Right renal cortex interstitium (tissue), 3 donors: ENCODE results near the gene OR6B2. TPM values are rescaled to one million over a fixed set of nuclear protein-coding genes. Genes with fewer than 3 reads are reported as not detected.
"Not testable (repeated sequence)": the region's sequence is repeated elsewhere in the genome, so short reads cannot be mapped to it uniquely, and the experiment has no call there.

Experiments used
- DNase-seq, 3 donors: peaks; one replicate each; pipeline ENCODE4 v3.0.0-alpha.2; 2013; ENCODE audit warnings: low read depth in 3 of 3, low spot score in 2 of 3
- polyA plus RNA-seq, 3 donors: library from polyadenylated mRNA; unstranded; fragments of 120-200 nt; gene quantifications; one replicate each; pipeline ENCODE4 v1.2.1, GENCODE V29; 2013; ENCODE audit not compliant: insufficient read length in 3 of 3

The OR6B2 gene
- polyA plus RNA-seq, result not detected

DNA sequence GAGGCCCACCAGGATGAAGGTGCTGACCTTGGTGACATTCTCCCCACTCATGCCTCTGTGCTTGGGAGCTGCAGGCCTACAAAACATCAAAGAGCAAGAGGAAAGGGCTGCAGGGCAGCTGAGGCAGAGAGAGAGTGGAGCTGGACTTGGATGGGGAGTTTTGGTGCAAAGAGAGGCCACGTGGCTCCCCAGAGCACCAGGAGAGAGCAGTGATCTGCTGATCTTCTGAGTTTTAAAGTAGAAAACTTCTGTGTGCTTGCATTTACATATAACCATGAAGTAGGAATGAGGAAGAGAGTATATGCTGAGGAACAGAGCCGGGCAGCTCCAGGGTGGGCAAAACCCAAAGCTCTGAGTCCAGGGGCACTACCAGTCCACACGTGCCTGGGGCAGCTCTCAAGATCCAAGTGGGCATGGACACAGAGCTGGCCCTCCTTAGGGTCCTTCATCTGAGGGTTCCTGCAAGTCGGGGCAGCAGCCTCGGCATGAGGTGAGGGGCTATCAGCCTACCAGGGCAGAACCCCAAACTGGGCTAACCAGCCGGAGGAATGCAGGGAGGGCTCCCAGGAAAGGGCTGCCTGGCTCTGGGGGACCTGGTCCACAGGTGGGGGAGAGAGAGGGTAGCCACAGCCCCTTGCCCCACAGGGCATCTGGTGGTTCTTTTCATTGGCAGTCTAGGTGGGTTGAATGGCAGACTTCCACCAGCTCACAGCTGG, at the start of gene OR6B2:
Gene OR6B2 (minus strand): TSS at position 51 of the 716 bp plus-strand sequence. CDS start 0 bp downstream, at position 51.
- DNase-seq, result no peak

DNA sequence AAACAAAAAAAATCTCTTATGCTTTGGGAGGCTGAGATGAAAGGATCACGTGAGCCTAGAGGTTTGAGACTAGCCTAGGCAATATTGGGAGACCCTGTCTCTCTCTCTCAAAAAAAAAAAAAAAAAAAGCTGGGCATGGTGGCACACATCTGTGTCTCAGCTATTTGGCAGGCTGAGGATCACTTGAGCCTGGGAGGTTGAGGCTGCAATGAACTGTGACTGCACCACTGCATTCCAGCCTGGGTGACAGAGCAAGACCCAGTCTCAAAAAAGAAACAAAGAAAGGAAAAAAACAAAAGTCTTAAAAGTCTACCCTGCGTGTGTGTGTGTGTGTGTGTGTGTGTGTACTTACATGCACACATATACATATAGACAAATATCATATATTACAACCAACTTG, 48.4 kb upstream of the OR6B2 start:
- DNase-seq, result no peak

DNA sequence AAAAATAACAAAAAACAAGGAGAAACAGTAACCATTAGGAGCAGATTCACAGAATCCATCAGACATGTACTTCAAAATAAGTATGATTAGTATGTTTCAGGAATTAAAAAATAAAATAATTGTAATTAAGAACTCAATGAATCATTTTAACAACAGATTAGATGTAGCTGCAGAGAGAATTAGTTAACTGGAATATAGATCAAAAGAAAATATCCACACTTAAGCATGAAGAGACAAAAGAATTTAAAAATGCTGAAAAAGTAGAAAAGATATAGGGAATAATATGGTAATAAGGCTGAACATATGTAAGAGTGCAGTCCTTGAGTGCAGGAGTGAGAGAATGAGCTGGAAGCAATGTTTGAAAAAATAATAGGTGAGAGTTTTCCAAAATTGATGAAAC, 47.2 kb upstream of the OR6B2 start:
- no peak for DNase-seq

DNA sequence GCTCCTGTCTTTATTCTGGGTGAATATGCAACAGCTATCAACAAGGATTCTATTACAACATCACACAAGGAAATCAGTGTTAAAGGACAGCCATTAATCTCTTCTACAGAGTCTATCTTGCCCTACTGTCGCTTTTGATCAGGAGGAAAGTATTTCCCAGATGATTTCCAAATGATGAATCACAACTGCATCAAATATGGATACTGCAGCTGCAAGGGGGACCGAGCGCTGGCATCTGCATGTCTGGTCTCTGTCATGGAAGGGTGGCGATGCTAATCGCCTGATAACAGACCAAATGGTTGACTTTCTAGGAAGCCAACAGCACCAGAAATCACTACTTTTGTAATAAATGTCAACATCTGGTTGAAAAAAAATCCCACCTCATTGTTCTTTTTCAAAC, 44.3 kb upstream of the OR6B2 start:
- no peak for DNase-seq

DNA sequence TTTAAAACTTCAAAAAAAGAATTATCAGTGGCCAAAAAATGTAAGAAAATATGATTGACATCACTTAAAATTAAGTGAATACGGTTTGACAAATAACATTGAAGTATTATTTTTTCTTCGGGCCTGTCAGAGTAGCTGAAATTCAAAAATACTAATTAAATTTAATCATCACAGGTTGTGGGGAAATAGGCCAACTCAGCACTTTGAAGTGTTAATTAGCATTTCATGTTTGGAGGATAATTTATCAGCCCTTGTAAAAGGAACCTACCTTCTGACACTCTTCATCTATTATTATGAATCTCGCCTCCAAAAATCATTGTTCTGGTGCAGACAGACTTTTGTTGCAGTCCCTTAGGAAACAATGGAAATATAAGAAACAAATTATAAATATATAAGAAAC, 40.7 kb upstream of the OR6B2 start:
- DNase-seq, result no peak

DNA sequence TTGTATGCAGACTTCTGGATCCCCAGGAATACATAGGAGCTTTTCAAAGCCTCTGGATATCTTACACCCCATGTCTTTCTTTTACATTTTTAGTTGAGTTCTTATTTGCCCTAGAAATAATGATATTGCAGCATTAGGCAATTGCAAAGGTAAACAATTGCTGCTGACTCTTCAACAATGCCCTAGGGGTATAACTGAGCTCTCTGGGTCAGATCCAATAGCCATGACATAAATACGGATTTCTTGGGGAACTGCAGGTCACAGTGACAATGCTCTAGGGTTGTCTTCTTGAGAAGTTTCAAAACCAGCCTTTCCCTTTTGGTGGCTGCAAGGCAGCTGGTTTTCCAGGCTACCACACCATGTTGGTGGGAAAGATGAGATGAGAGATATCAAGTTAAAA, 39.6 kb upstream of the OR6B2 start:
- no peak for DNase-seq

DNA sequence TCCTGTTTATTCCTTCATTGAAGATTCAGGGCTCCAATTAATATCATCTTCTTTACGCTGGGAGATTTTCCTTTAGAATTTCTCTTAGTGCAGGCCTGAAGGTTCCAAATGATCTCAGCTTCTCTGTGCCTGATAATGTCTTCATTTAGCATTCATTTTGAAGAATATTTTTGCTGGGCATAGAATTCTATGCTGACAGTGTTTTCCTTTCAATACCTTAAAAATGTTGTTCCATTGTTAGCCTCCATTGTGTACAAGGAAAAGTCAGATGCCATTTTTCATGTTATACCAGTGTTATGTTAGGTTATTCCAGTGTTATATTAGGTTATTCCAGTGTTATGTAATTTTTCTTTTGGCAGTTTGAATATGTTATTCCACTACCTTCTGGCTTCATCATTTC, 38.0 kb upstream of the OR6B2 start:
- no peak for DNase-seq

DNA sequence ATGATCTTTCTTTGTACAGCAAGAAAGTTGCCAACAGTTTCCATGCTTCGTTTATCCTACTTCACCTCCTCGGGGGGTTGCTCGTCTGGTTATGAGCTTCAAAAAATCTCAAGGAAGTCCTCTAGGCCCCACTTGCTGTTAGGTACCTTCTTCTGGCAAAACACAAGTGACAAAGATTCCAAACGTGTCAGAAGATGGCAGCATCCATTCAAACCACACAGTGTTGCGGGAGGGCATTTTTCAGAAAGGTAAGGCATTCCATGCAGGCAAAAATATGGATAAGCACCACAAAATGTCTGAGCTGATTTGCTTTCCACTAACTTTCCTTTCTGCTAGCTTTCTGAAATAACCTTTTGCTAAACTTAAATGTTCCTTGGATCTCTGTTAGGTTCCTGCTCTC, 36.3 kb upstream of the OR6B2 start:
- no peak for DNase-seq

DNA sequence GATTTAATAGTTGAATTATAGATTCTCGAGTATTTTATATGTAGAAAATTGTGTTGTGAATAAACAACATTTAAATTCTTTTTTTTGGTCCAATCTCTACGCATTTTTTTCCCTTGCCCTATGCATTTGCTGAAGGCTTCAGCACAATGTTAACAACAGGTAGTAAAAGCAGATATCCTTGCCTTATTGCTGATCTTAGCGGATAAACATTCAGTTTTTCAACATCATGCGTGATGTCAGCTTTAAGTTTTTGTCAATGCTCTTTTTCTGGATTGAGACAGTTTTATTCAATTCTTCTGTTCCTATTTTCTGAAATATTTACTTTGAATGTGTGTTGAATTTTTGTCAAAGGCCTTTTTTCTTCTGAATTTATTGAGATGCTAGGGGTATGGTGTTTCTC, 34.7 kb upstream of the OR6B2 start:
- DNase-seq, result no peak

DNA sequence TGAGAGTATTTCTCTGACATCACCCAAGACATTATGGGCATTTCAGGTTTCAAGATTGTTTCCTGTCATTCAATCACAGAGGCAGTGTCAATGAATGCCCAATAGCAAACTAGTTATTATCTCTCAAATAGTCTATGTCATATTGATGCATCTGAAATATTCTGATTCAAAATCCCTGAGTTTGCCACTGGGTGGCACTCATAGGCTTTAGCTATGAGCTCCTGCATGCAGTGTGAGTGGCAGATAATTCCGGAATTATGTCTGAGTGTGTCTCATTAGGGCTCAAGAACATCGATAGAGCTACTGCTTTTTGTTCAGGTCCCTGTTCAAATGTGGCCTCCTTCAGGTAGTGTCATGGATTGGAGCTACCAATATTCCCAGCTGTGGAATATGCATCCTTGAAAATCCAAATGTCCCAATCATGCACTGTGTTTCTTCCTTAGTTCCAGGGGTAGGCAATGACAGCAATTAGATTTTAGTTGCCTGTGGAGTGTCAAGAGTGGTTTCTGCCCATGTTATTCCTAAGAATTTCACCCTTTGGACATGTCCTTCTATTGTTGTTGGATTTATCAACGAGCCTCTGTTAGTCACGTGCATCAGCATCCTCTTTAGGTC, 30.9 kb upstream of the OR6B2 start:
- peak in 1 of 3 donors; percentile 35 for DNase-seq

DNA sequence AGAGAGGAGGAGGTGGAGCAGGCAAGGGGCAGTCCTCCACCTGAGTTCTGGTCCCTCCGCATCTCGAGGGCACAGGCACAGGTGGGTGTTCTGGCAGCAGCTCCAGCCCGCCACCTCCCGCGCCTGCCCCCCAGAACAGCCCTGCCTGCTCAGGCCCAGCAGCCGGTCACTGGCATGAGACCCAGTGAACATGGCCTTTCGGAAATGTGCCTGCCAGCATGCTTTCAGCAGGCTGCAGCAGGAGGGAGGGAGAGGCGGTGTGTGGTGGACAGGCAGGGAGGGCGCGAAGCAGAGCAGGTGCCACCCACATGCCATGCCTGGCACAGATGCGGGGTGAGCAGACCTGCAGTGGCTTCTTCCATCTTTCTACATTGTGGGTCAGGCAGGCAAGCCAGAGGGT, 26.4 kb upstream of the OR6B2 start:
- DNase-seq, result no peak

DNA sequence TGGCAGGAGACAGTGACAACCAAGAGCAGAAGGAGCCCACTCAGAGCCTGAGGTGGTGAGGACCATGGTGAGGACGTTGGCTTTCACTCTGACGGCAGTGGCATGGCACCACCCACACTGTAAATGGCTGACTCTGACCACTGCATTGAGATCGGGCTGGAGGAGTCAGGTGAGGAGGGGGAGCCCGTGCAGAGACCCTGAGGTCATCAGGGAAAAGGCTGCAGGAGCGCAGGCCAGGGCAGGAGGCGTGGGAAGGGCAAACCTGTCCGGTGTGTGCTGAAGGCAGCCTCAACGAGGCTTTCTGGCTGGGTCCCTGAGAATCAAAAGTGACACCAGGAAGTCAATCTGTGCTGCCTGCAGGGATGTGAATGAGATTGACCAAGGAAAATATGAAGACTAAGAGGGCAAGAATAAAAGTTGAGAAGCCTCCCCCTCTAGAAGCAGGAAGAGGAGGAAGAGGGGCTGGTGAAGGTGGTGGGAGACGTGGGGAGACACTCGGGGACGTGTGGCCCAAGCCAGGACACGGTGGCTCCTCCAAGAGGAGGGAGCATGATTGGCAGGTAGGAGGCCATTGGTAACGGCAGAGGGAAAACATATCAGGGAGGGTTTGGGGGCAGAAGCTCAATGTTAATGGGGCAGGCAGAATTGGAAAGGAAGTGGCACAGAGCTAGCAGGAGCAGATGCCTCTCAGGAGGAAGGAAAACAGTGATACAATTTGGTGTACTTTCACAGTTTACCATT, 25.1 kb upstream of the OR6B2 start:
- no peak for DNase-seq

DNA sequence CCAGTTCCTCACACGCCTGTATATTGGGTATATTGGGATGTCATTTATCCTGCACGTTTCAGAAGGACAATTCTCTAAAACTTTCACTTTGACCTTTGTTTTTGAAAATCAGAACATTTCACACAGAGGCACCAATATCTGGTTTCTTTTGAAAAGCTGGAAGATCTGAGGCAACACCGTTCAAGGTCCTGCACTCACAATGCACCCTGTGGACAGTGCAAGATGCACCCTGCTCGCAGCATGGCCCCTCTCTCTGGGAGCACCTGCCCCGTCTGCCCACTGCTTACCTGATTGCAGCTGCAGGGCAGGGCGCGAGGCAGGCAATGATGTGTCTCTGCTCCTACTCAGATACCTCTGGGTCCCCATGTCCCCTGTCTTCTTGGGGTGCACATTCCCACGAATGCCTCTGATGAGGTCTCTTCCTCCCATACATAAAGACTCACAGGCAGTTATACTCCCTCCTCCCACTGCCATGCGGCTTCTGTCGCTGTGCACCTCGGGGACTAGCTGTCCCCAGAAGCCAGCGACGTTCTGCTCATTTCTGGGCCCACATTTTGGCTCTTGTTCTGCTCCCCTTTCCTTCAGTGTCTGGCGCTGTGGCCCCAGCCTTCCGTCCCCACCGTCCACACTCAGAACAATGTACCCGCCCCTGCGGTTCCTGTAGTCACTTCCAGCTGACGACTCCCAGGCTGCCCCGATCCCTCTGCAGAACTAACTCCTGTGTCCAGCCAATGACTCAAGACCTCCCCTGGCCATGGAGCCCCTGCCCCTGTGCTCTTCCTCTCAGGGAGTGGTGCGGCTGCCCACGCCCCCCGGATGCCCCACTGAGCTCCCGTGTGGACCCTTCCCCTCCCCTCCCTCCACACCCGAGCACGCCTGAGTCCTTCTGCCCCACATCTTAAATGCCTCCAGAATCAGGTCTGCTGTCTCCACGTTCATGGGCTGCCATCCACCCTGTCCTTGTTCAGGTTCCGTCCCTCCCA, 23.2 kb upstream of the OR6B2 start, which contains the start of gene OR6B3:
Gene OR6B3 (minus strand): TSS at position 349 of the 983 bp plus-strand sequence.
- no peak for DNase-seq

DNA sequence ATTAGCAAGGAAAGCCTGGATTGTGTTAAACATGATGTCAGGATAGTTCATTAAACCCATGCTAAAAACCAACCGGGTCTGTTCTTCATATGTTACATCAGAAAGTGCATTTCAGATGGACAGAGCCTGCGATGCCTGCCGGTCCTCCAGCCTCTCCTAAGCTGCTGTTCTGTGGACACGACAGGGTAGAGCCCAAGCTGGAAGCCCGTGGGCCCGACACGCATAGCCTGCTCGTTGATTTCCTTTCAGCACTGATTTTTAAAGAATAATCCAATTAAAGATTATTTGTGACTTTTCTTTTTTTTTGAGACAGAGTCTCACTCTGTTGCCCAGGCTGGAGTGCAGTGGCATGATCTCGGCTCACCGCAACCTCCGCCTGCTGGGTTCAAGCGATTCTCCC, 22.3 kb upstream of the OR6B2 start:
- DNase-seq, result no peak

DNA sequence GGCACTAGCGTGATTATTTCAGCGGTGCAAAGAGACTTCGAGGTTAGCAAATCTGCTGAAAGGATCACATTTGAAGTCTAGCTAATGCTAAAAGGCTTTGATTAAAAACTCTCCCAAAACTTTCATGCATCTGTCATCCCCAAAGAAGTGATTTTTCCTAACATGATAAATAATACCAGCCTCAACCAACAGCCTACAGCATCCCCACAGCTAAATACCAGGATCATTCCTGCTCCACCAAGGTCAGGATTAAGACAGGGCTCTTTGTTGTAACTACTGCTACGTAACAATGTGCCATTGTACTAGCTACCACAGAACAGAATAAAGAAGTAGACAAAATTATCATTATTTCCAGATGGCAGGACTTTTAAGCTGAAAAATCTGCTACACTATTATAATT, 21.5 kb upstream of the OR6B2 start:
- no peak for DNase-seq

DNA sequence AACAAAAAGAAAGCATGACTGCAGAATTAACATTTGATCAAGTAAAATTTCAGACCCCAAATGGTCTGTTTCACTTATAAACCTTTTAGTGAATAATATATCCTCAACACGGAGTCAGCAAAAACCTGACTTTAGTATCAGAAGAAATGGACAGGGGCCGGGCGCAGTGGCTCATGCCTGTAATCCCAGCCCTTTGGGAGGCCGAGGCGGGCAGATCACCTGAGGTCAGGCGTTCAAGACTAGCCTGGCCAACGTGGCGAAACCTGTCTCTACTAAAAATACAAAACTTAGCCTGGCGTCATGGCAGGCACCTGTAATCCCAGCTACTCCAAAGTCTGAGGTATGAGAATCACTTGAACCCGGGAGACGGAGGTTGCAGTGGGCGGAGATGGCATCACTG, 20.0 kb upstream of the OR6B2 start:
- DNase-seq, result no peak

DNA sequence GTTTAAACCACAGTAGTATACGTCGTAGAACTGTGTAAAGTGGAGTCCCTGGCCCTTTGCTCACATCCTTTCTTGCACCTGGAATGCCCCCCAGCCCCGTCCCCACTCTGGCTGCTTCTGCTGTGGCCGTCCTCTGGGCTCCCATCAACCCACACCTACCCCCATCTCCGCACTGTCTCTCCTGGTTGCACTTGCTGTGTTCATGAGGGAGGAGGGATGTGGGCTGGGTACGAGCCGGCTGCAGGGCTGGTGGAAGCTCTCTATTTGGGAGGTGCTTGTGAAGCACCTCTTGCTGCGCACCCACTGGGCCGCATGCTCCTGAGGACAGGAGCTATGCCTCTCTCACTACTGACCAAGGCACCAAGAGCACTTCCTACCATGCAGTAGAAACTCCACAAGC, 18.0 kb upstream of the OR6B2 start:
- no peak for DNase-seq

DNA sequence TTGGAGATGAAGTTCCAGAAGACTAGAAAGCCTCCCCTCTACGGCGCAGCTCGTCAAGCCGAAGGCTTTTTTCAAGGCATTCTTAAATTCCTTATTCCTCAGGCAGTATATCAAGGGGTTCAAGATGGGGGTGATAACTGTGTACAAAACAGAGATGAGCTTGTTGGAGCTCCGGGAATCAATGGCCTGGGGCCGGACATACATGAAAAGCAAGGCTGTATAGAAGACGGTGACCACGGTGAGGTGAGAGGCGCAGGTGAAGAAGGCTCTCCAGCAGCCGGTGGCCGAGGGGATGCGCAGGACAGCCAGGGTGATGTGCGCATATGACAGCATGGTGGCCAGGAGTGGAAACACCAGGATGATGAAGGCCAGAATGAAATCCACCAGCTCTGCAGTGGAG, 14.9 kb upstream of the OR6B2 start:
- no peak for DNase-seq

DNA sequence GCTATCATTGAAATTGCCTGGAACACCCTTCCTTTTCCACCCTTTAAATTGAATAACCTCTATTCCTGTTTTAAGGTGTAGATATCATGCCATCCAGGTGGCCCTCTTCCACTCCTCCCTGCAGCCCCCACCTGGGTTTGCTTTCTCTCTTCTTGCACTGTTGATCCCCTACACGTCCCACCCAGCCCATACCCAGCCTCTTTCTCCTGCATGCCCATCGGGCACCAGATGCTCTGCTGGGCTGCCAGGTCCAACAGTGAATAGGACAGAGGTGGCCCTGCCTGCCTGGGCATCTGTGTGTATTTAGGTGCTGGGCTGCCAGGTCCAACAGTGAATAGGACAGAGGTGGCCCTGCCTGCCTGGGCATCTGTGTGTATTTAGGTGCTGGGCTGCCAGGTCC, 13.9 kb upstream of the OR6B2 start:
- not testable (repeated sequence) for DNase-seq

DNA sequence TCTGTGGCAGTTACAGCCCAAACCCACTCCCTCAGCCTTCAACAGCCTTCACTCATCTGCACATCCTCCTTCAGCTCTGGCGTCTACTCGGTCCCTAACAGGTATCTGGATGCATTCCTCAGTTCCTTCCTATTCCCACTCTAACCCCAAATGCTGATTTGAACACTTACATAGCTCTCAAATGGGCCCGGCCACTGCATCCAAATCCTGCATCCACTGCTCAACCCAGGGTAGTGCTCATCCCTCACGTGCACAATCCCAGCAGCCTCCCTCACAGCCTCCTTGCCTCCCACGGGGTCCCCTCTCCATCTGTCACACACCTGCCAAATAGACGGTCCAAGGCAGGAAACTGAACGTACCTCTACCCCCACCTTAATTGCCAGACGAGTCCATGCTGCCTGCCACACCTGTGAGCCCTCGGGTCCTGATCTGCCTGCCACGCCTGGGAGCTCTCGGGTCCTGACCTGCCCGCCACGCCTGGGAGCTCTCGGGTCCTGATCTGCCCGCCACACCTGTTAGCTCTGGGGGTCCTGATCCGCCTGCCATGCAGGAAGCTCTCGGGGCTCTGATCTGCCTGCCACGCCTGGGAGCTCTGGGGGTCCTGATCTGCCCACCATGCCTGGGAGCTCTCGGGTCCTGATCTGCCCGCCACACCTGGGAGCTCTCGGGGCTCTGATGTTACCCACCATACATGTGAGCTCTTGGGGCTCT, 13.2 kb upstream of the OR6B2 start:
- no peak for DNase-seq
